Cardiac fibroblast (primary cell): Measurements from ENCODE around the gene FAM135A.

Source experiments
- DNase-seq, 2 donors: peaks; one replicate each; pipeline versions ENCODE4 v3.0.0 to v3.0.0-alpha.2; 2010; ENCODE audit warnings: low read depth in 2 of 2
- H3K4me3 ChIP-seq, 2 donors: replicated peaks in 1 of 2; 1 replicate in 1 of 2; 2 replicates in 1 of 2; pipeline ENCODE4 v1.5.1; 2011; ENCODE audit warnings: low read depth in 2 of 2, low read length in 2 of 2, mild to moderate bottlenecking in 2 of 2, moderate library complexity in 1 of 2
- TF ChIP-seq, protein P1 (sequence below): IDR thresholded peaks from one replicate; pipeline ENCODE4 v1.5.1; 2011; ENCODE audit warnings: low read depth, mild to moderate bottlenecking, low read length, inconsistent platforms

The FAM135A gene

DNA sequence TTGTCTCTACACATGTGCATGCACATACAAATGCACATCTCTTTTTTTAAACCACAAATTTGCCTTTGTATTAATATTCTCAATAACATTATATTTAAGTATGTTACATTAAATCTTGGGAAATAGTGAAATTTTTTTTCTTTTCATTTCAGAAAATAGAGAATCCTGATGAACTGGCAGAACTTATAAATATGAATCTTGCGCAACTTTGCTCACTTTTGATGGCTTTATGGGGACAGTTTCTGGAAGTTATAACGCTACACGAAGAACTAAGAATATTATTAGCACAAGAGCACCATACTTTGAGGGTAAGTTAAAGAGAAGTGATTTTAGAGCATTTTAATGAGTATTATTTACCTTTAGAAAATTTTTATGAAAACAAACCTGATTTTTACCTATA, 89.2 kb downstream of the FAM135A start:
- no peak for DNase-seq
- TF ChIP-seq, protein P1, sequence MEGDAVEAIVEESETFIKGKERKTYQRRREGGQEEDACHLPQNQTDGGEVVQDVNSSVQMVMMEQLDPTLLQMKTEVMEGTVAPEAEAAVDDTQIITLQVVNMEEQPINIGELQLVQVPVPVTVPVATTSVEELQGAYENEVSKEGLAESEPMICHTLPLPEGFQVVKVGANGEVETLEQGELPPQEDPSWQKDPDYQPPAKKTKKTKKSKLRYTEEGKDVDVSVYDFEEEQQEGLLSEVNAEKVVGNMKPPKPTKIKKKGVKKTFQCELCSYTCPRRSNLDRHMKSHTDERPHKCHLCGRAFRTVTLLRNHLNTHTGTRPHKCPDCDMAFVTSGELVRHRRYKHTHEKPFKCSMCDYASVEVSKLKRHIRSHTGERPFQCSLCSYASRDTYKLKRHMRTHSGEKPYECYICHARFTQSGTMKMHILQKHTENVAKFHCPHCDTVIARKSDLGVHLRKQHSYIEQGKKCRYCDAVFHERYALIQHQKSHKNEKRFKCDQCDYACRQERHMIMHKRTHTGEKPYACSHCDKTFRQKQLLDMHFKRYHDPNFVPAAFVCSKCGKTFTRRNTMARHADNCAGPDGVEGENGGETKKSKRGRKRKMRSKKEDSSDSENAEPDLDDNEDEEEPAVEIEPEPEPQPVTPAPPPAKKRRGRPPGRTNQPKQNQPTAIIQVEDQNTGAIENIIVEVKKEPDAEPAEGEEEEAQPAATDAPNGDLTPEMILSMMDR = no peak
- no peak overlapping the region for H3K4me3 ChIP-seq

DNA sequence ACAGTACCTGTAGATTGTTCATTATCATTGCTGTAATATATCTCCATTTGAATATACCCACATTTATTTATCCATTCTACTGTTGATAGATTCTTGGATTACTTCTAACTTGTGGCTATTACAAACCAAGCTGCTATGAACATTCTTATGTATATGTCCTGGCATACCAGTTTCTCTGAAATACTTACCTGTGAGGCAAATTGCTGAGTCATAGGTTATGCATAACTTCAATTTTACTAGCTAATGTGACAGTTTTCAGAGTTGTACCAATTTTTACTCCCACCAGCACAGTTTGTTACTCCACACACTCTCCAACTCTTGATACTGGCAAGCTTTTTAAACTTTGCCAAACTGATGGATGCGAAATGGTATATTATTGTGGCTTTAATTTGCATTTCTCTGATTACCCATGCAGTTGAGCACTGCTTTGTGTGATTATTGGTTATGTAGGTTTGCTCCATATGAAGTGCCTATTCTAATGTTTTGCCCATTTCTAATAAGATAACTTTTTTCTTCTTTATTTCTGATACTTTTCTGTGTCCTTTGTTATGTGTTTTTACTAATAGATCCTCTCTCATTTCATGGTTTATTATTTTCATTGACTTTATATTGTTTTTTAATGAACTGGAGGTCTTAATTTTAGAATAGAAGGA, 90.6 kb downstream of the FAM135A start:
- TF ChIP-seq, protein P1 = no peak
- no peak for DNase-seq
- H3K4me3 ChIP-seq = no peak overlapping the region

DNA sequence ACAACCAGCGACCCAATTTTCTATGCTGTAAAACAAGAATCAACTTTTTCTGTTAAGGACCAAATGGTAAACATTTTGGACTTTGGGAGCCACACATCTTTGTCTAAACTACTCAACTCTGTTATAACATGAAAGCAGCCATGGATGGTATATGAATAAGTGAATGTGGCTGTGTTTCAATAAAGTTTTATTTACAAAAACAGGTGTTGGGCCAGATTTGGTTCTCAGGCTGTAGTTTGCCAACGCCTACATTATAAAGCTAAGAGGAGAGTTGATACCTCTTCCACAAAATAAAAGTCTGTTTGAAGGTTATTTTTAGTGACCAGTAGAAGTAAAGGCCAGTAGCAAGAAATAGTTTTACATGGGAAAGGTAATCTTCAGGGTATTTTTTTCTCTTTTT, 93.0 kb downstream of the FAM135A start:
- DNase-seq = no peak
- TF ChIP-seq, protein P1 = no peak

DNA sequence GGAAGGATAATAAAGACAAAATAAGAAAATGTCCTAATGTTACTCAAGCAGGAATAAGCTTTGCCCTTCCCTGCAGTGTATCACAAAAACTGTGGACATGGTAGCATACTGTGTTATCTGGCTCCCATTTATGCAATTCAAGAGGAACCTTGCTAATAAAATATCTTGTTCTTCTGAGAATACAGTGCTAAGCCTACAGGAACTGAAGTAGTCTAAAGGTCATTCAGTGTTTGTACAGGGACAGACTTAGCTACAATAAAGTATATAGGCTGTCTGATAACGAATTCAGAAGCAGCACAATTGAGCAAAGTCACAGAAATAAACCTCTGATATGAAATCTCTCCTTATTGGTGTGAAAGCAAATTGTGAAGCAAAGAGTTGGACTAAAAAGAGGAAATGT, 93.9 kb downstream of the FAM135A start:
- TF ChIP-seq, protein P1 = no peak
- no peak overlapping the region for H3K4me3 ChIP-seq
- DNase-seq = no peak

More for the DNA sequence above, 93.0 kb downstream of the FAM135A start:
- H3K4me3 ChIP-seq = no peak overlapping the region

DNA sequence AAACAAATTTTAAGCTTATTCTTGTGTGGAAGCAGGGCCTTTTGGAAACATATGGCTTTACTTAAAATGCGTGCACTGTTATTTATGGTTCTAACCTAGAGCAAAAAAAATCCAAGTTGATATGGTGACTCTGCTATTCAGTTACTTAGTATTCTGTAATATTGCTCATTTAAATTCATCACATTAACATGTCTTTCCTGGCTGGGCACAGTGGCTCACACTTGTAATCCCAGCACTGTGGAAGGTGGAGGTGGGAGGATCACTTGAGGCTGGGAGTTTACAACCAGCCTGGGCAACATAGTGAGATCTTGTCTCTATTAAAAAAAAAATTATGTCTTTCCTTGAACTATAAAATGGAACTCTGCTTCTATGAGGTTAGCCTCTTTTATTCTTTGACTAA, 95.6 kb downstream of the FAM135A start:
- no peak overlapping the region for H3K4me3 ChIP-seq
- TF ChIP-seq, protein P1 = no peak
- no peak for DNase-seq

DNA sequence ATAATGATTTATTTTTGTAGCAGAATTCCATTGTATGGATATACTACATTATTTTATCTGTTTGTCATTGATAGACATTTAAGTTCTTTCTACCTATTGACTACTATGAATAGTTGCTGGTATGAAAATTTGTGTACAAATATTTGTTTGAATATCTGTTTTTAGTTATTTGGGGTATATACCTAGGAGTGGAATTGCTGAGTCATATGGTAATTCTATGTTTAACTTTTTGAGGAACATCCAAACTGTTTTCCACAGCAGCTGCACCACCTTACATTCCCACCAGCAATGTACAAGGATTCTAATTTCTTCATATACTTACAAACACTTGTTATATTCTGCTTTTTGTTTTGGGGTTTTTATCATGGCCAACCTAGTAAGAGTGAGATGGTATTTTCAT, 97.3 kb downstream of the FAM135A start:
- TF ChIP-seq, protein P1 = no peak
- H3K4me3 ChIP-seq = no peak overlapping the region
- DNase-seq = no peak

DNA sequence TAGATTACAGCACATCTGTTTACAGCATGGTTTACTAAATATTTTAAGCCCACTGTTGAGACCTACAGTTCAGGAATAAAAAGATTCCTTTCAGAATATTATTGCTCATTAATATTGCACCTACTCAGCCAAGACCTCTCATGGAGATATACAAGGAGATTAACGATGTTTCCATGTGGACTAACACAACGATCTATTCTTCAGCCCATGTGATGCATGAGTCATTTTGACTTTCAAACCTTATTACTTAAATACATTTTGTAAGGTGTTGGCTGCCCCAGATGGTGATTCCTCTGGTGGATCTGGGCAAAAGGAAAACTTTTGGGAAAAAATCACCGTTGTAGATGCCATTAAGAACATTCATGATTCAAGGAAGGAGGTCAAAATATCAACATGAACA, 105.4 kb downstream of the FAM135A start:
- H3K4me3 ChIP-seq = no peak overlapping the region
- TF ChIP-seq, protein P1 = no peak
- DNase-seq = no peak
